ENCODE data around the gene COA6. TPM values are rescaled to one million over a fixed set of nuclear protein-coding genes. Genes with fewer than 3 reads are reported as not detected.

The COA6 gene
- total and polyA plus RNA-seq, 2 donors (not counting 3 experiments of a cell fraction or from before 2014, with no cell fraction given): 22.2 to 42.7 TPM

DNA sequence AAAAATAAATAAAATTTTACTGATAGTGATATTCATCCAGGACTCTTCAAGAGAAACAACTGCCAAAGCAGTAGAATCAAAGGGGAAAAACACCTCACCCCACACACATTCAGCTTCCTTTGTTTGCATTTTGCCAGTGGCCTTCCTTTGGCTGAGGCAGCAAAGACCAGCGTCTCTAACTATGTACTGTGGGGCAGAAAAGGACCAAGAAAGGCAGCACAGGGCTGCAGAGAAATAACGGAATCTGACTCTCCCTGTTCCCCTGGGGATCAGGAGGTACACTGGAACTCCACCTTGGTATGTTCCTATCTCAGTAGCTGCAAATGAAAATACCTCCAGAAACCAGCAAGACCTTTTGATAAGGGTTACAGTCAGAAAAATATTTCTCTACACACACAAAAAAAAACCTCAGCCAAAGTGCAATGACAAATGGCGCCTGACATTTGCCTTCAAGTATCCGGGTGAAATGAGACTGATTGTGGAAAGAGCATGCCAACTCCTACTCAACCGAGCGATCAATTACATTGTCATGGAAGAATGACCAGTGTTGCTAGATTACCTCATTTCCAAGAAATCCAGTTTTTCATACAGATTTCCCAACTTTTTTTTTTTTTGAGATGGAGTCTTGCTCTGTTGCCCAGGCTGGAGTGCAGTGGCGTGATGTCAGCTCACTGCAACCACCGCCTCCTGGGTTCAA lies 54.8 kb downstream of the COA6 start:
- TF ChIP-seq, protein P1, sequence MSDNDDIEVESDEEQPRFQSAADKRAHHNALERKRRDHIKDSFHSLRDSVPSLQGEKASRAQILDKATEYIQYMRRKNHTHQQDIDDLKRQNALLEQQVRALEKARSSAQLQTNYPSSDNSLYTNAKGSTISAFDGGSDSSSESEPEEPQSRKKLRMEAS (IDR thresholded peaks at IDR 0.05; ENCODE audit: insufficient read depth, insufficient read length): no peak
- TF ChIP-seq, protein P2, sequence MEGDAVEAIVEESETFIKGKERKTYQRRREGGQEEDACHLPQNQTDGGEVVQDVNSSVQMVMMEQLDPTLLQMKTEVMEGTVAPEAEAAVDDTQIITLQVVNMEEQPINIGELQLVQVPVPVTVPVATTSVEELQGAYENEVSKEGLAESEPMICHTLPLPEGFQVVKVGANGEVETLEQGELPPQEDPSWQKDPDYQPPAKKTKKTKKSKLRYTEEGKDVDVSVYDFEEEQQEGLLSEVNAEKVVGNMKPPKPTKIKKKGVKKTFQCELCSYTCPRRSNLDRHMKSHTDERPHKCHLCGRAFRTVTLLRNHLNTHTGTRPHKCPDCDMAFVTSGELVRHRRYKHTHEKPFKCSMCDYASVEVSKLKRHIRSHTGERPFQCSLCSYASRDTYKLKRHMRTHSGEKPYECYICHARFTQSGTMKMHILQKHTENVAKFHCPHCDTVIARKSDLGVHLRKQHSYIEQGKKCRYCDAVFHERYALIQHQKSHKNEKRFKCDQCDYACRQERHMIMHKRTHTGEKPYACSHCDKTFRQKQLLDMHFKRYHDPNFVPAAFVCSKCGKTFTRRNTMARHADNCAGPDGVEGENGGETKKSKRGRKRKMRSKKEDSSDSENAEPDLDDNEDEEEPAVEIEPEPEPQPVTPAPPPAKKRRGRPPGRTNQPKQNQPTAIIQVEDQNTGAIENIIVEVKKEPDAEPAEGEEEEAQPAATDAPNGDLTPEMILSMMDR (IDR thresholded peaks at IDR 0.05; ENCODE audit: extremely low read depth in 1 of 2, insufficient read depth in 1 of 2, low read depth in 1 of 2, low read length in 2 of 2): no peak
- TF ChIP-seq JUN (IDR thresholded peaks at IDR 0.05; ENCODE audit: borderline replicate concordance, insufficient read depth, insufficient read length, low read depth): no peak
- TF ChIP-seq POLR2AphosphoS5 (IDR thresholded peaks at IDR 0.05; ENCODE audit: insufficient read depth, low read depth, low read length): no peak
- TF ChIP-seq POLR2A (IDR thresholded peaks at IDR 0.05; ENCODE audit: low read depth, low read length): no peak
- TF ChIP-seq GATA2 (IDR thresholded peaks at IDR 0.05; ENCODE audit: insufficient read depth, insufficient read length, low read depth, low read length): no peak
- no peak for TF ChIP-seq MYC (IDR thresholded peaks at IDR 0.05; ENCODE audit: low read depth, low read length)
- no peak for TF ChIP-seq FOS (IDR thresholded peaks at IDR 0.05; ENCODE audit: borderline replicate concordance, insufficient read depth, low read length)
- no TSS peak for BruUV-seq (replicated peaks)
- Histone ChIP-seq H2AFZ (ENCODE audit: low read depth, low read length) (no peak overlapping the region), H3K9me1 (replicated peaks; ENCODE audit: control insufficient read depth, extremely low read depth, insufficient read depth, low read length) (no peaks in the 10 kb centered on the region), H3K4me1 (ENCODE audit: control insufficient read depth, extremely low read depth, insufficient read depth, low read length) (peaks cover 19% of the 10 kb centered on the region), H3K36me3 (ENCODE audit: control insufficient read depth in 2 of 2, extremely low read depth in 1 of 2, insufficient read depth in 2 of 2, low read length in 2 of 2) (peaks cover 0 to 2% of the 10 kb centered on the region in 2 experiments), H3K4me2 (ENCODE audit: insufficient read depth, low read length) (no peak overlapping the region), H3K27ac (ENCODE audit: insufficient read depth, low read depth, low read length) (no peak overlapping the region), H3K27me3 (ENCODE audit: control insufficient read depth in 2 of 2, insufficient read depth in 2 of 2, low read length in 2 of 2) (no peaks in the 10 kb centered on the region), H3K9me3 (replicated peaks; ENCODE audit: control insufficient read depth, insufficient read depth, low read length) (no peaks in the 10 kb centered on the region), H4K20me1 (replicated peaks; ENCODE audit: control insufficient read depth, extremely low read depth, insufficient read depth, low read length) (no peaks in the 10 kb centered on the region), H3K4me3 (replicated peaks in 1 of 3; ENCODE audit: insufficient read depth in 1 of 3, low read depth in 1 of 3, low read length in 3 of 3) (no peak overlapping the region), H3K9ac (replicated peaks; ENCODE audit: extremely low read depth, insufficient read depth, low read length) (no peak overlapping the region), H3K79me2 (ENCODE audit: control insufficient read depth, insufficient read depth, low read length) (no peaks in the 10 kb centered on the region)
- FAIRE-seq (no peak), DNase-seq (ENCODE audit: low read depth, low spot score) (peak; percentile 31)
- ChIA-PET CTCF (interaction anchor here (1.0 kb wide), 1 partner anchor 9 kb away, joined by 4 read pairs; no protein-coding TSS in a partner anchor), POLR2A (no interaction called here)
- intact Hi-C loops (cut with micrococcal nuclease): no loop called here
- dilution Hi-C loops (cut with MboI; ENCODE audit: extremely low pct_ligation_motif_present, low sequenced_read_pairs): no loop called here
